GM21576 (cell line): ENCODE measurements around the gene RNASE13.
A peak's percentile ranks its signal among the peaks of the same experiment; 100 is the strongest.
"Not testable (repeated sequence)": the region's sequence is repeated elsewhere in the genome, so short reads cannot be mapped to it uniquely, and the experiment has no call there.

Experiments used
- ATAC-seq: cut with Tn5 transposase; IDR thresholded peaks from one replicate; pipeline ENCODE4 v1.9.1; 2021; ENCODE audit warnings: mild to moderate bottlenecking, moderate library complexity; ENCODE audit not compliant: unreplicated experiment

The RNASE13 gene

DNA sequence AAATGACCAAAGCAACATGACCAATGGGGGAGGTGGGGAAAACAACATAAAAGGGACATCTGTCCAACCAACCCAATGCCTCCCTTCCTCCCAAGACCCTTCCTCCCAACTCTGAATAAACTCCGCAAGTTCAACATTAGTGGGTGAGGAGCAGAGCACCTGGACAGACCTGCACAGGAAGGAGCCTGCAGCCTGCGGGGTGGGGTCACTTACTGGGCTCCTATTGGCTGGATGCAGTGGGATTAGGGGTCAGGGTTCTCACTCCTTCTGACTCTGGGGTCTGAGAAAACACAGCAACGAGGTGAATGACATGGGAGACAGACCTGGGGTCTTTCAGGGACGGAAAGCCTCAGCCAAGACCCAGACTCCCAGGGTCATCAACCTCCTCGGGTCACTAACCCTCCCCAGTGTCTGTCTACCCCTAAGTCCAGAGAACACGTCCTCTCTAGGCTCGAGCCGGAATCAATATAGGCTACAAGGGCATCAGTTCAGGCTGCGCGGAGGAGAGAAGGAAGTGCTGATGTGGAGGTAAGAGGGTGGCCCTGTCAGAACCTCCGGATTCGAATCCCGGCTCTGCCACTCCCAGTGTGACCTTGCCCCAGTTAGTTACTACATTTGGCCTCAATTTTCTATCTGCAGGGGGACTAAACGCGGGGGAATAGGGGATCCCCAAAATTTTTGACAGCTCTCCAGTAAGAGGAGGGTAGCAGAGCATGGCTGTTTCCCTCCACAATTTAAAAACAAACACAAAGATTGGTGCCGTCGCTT is 10.6 kb downstream of the RNASE13 start:
- ATAC-seq = no peak

DNA sequence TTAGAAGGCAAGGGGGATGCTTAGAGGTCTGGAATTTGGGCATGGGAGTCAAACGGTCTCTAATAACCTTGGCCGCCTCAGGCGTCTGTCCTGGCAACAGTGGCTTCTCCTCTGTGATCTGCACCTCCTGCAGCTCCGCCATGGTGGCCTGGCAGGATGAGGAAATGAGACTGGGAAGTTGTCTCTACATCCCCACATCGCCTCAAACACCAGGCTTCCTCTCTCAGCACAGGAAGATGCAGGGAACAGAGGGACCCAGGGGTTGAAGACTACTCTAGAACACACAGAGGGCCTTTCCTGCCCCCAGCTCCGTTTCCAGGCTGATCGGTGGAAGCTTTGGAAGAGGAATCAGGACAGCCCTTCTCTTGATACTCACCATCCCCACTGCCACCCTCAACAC is 11.4 kb downstream of the RNASE13 start:
- no peak for ATAC-seq

- no peak for ATAC-seq
Measured at GRCh38 chr14:21022686-21023085, 11.9 kb downstream of the RNASE13 start.

DNA sequence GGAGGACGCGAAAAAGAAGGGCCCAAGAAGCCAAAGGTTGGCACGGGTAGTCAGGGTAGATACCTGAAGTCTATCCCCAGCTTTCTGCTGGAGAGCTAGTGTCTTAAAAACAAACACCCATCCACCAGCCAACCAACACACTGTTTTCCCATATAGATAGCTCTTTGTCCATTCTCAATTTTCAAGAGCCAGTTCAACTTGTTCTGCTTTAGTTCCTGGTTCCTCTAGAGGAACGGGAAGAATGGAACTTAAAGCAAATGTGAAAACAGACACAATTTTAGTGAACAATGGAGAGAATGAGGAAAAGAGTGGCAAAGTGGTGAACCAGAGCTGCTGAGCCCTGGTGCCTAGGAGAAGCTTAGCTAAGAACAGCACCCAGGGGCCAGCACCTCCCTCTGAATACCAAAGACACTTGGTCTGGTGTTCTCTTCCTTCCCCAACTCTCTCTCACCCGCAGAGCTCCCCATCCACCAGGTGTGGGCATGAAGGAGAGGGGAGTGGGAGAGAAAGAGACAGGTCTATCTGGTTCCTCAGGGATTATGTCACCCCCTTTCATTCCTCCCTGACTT is 13.5 kb downstream of the RNASE13 start:
- no peak for ATAC-seq

- no peak for ATAC-seq
Measured at GRCh38 chr14:21019366-21019765, 15.2 kb downstream of the RNASE13 start.

DNA sequence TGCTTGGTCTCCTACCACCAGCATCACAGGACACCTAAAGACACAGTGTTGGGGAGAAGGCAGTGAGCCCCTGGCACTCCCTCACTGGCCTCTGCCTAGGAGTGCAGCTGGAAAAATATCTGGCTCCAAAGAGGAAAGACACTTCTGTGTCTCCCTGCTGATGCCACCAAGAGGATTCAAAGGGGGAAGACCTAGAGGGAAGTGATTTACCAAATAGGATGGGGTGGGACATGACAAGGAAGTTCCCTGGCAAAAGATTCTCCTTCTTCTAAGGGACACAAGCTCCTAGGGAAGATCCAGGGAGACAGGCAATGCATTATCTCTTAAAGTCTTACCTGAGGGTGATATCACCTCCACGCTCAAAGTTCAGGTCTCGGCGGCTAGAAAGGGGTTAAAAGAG is 15.8 kb downstream of the RNASE13 start:
- ATAC-seq = no peak

- ATAC-seq = no peak
Measured at GRCh38 chr14:21018286-21018685, 16.3 kb downstream of the RNASE13 start.

DNA sequence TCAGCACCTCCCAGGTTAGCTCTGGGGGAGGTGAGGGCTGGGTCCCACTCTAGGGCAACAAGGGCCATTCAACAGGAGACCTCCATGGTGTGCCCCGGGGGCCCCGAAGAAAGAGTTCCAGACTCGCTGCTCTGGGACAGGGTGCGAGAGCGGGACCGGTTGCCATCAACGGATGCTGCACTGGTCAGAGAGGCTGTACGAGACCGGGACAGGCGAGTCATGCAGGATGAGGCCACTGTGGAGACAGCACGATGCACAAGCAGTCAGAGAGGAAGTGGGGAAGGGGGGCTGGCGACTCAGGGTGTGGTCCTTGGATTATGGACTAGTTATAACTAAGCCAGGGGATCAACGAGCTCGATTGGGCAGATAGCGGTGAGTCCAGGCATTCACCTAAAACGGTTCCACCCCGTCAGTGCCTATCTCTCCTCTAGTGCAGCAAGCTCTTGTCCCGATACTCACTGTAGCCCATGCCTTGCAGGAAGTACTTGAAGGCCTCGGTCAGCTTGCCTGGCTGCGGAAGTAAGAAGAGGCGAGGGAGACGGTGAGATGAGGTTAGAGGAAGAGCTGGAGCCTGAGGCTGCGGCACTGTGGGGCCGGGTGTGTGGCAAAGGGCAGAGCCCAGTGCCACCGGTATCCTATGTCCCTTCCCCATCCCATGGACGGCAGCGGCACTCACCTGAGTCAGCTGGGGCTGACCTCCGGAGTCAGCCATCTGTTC is 16.9 kb downstream of the RNASE13 start:
- no peak for ATAC-seq

DNA sequence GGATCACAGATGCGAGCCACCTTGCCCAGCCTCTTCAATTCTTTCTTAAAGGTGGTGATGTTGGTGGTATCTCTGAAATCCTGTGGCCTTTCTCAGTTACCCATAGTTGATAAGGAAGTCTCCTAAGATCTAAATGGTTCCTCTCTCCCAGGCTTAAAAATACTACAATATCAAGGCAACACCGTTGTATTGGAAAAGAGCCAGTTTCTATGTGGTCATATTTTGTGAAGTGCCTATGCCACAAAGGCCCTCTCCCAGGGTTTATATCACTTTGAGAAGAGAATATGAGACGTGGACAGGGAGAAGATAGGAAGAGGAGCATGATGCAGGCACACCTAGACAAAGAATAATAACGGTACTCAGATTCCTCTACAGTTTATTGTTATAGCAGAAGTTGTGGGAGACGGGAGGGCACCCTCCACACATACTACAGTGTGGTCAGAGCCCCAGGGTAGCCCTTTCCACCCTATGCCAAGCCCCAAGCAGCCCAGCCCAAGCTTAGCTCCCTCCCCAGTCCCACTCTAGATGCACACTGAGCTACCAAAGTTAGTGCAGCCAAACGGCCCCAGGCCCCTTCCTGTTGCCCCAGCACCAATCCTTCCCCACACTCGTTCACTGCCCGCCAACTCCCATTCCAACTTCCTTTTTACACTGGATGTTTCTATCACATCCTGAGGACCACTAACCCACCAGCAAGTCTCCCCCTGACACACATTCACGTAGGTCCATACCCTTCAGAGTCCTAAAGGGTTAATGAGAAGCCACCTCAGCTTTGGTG is 18.0 kb downstream of the RNASE13 start:
- ATAC-seq = no peak

DNA sequence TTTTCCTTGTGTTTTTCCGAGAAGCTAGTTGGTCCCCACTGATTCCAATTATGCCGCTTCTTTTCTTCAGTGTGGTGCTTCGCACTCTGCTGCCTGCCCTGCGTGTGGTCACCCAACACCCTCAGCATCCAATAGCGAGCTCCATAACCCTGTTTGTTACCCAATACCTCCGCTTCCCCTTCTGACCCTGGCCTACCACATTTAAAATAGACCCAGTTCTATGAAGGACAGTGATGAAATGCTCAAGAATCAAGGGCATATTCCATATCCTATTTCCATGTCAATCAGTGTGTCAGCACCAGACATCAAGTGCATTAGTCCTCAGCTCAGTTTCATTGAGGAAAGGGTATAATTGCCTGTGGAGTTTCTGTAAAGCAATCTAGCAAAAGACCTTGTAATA is 19.3 kb downstream of the RNASE13 start:
- no peak for ATAC-seq

DNA sequence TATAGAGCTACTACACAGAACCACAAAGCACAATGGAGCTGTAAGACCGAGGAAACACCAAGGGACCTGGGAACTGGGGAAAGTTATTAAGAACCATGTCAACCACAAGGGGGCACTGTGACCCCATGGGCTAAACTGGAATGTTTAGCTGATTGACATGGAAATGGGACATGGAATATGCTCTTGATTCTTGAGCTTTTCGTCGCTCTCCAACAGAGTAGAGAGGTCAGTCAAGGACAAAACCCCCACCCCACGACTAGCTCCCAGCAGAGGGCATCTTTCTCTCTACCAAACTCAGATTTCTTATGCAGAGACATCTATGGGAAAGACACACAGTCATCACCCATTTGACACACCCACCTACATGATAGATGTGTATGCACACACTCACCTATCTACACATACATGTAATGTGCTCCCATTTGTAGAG is 19.8 kb downstream of the RNASE13 start:
- peak; percentile 46 for ATAC-seq

DNA sequence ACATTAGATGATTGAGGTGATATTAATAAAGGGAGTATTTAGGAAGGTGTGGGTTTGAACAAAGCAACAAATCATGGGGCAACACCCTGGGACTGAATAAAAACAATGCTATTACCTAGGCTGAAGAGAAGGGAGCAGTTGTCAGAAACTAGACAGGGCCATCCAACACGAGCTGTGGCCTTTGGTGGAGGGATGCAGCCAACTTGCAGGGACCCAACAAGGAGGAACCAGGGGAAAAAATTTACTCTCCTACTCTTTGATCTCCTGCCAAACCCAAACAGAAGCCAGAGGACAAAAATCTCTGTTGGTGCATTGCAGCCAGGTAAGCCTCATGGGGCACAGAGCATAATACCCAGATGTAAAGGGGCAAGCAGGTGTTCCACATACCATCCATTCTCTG is 23.5 kb downstream of the RNASE13 start:
- no peak for ATAC-seq

DNA sequence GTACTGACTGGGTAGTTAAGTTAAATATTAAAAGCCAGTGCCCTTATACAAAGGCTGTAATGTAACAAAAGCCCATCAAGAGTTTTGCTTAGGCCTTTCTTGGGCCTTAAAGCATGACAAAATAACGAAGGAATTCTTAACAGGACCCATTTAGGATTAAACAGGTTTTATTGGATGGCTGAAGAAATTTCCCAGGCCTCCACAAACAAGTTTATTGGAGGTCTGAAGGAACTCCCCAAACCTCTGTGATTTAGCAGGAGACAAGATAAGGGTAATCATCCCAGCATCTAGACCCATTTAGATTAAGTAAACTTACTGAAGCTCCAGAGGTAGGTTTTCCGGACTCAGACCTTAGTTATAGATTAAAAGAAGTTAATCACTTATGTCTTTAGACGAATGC is 24.9 kb downstream of the RNASE13 start:
- not testable (repeated sequence) for ATAC-seq

DNA sequence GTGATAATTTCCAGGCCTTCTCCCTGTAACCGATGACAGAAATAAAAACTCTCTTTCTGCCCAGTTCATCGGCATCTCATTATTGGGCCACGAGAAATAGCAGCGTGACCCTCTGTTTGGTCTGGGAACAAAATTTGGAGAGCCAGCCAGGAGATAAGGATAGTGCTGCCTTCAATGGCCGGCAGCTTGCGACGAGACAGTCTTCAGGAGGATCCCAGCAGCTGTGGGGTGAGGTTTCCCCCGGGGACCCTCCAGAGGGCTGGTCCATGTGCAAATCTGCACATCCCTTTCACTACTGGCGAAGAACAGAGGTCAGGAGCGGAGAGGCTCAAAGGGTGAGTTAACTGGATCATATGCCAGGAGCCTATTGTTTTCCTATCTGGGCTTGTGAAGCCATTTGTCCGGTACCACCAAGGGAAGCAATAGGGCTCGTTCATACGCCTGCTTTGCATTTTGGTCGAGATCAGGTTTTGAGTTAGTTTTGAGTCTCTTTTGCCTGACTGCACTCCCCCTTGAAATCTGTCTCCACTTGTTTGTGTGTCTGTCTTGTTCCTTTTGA is 30.7 kb downstream of the RNASE13 start:
- no peak for ATAC-seq

DNA sequence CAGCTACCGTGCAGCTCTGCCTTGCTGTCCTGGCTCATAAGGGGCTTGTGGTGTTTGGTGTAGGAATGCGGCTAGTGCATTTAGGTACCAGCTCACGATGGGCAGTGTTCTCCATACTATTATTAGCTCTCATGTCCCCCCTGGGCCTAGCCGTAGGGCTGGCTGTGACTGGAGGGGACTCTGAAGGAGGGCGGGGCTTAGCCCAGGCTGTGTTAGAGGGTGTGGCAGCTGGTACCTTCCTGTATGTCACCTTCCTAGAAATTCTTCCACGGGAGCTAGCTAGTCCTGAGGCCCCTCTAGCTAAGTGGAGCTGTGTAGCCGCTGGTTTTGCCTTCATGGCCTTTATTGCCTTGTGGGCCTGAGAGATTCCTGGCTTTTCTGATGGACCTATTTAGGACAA is 33.4 kb downstream of the RNASE13 start:
- ATAC-seq = no peak

GRCh38 chr14:20999591-20999990 is 35.0 kb downstream of the RNASE13 start:
- no peak for ATAC-seq

DNA sequence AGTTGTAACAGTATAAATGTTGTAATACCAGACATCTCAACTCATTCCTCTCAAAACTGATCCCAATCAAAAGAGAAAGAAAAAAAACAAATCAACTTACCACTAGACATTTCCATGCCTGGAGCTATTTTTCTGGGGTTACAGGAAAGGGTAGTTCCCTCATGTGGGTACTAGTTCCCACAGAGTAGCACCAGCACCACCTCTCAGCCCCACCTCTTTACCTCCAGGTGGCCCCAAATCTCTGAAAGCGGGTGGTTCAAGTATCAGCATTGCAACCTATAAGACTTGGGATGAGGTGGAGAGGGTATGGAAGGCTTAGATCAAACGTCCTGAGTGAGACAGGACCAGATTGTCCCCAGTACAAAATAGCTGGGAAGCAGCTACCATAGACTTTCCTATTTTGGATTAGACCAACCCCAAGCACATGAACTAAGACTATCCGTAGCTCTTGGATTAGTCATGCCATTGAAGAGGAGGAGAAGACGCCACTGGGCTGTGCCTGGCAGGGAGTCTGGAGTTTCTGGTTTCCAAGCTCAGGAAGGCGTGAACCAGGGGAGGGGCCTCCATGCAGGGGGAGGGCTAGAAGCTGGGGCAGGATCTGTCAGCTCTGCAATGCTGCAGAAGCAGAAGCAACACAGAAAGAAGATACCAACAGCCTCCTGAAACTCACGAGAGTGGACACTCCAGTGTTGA is 35.8 kb downstream of the RNASE13 start, which contains the start of gene SLC39A2:
Gene SLC39A2 (plus strand): TSS at position 620 of the 693 bp plus-strand sequence. CDS start 154 bp downstream, outside the sequence.
- ATAC-seq = no peak

GRCh38 chr14:20998139-20998538 is 36.5 kb downstream of the RNASE13 start:
- ATAC-seq = no peak

GRCh38 chr14:20997564-20997963 is 37.0 kb downstream of the RNASE13 start:
- ATAC-seq = no peak

DNA sequence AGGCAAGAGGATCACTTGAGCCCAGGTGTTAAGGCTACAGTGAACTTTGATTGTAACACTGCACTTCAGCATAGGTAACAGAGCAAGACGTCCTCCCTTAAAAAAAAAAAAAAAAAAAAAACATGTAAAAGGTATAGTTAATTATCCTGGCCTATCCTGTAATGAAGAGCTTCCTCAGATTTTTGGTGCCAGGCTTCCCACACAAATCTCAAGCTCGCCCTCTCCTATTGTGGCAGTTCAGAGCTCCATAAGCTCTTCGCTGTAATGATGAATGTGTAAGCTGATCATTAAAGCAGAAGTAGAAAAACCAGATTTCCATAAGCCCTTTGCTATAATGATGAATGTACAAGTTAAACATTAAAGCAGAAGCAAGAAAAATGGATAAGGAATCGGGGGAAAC is 37.5 kb downstream of the RNASE13 start:
- ATAC-seq = no peak
